AG08396 (cell line): ENCODE results near the gene TBC1D2B.

ENCODE experiments used
- DNase-seq: peaks from one replicate; pipeline ENCODE4 v3.0.0; 2012; ENCODE audit warnings: low spot score, mixed read lengths

The TBC1D2B gene

DNA sequence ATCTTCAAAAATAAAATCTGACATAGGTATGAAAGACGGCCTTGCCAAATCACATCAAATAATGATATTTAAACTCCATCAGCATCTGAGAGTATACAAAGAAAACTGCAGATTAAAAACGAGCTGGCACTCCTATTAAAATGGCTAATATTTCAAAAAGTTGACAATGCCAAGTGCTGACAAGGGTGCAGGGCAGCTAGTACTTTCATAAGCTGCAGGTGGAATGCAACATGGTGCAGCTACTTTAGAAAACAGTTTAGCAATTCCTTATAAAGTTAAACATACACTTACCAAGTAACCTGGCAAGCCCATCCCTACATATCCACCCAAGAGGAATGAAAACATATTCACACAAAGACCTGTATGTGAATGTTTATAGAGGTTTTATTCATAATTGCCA is 23.0 kb downstream of the TBC1D2B start:
- no peak for DNase-seq

DNA sequence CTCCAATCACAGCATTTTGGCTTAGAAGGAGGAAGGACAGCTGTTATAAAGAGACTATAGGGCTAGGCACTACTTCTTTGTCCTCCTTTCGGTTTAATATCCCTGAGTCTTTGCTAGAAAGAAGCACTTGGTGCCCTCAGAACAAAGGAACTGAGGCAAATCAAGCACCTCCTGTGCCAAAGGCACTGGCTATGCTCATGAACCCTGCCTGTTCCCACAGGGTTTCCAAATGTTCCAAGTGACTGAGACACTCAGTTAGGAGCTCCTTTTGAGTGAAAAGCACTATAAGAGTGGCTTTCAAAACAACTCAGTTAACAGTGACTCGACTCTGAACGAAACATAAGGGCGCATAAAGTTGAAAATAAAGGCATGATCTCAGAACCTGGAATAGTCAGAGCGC is 25.0 kb downstream of the TBC1D2B start:
- DNase-seq: no peak

DNA sequence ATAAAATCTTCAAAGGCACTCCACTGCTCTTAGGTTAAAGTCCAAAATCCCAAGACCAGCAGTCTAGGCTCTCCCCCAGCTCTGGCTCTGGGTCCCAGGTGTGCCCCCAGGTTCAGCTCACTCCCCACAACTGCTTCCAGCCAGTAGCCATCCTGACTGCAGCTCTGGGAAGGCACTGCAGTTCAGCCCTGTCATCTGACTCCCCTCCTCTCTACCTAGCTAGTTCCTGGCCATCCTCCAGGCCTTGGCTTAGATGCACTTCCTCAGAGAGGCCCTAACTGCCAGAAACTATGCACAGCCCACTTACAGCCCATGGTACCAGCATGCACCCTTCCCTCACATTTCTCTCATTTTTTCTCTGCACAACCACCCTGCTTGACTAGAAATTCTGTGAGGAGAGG is 25.5 kb downstream of the TBC1D2B start:
- no peak for DNase-seq

DNA sequence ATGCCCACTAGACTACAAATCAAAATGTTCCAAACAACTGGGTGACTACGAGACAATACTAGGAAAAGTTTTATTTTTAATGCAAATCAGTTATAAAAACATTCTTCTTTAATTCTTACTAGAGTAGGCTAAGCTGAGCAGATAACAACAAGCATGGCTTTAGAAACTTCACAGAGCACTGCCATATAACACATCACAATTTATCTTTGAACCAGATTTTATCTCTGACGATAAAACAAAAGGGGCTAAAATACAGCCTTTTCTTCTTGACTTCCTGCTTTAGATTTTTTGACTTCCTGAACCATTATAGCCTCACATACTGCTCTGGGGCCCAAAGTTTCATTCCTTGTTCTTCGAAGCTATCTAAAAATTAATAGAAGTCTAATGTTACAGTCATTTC is 25.9 kb downstream of the TBC1D2B start:
- no peak for DNase-seq

DNA sequence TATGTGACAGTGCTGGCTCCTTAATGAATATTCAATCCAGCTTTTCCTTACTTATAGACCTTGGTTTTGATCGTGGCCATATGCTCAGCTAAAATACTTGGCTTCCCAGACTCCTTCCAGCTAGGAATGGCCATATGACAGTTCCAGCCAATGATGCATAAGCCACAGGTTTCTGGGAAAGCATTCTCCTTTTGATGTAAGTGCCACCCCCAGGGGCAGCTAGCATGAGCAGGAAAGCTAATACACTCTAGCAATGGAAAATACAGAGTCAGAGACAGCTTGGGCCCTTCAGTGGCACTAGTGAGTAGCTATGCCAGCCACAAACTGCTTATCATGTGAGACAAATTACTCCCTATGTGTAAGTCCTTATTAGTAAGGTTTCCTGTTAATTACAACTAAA is 26.7 kb downstream of the TBC1D2B start:
- DNase-seq: no peak

DNA sequence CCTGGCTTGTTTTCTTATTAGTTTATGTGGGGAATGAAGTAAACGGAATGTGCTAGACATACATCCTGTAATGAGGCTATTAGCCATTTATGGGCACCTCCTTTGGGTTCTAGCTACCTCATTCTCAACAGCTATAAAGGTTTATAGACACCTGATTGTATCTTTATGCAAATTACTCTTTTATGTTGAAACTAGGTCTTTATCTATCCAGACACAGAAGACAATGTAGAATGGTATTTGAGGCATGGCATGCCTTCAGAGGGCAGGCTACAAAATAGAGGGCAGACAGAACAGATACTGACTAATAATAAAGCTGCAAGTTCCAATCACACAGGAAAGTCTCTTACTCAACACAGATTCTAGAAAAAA is 27.1 kb downstream of the TBC1D2B start:
- DNase-seq: no peak

DNA sequence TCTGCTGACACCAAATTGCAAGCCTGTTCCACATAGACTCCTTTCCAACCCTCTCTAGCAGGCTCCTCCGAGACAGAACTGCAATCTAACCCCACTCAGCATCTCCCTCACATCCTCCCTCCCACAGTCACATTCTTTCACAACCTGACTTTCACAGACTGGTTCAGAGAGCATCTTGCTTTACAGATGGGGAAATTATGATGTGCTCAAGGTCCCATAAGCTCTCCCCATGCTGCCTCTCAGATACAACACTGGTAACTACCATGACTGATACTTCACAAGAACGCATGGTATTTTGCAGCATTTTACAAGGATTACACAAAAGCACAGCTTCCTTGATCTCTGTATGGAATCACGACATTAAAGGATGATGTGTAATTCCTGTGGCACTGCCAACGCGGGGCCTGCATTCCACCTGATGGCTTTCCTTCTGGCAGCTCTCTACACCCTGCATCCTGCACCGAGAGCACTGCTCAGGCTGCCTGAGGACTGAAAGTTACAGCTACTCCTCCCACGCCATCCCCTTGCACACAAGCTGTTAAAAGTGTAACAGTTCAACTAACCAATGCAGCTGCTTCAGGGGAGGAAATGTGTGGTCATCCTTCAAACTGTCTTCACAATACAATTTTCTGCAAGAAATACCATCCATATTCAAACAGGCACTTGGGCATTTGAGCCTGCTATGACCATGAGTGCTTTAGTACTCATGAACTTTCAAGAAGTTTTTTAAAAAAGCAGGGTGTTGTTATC is 27.6 kb downstream of the TBC1D2B start:
- peak; percentile 56 for DNase-seq

DNA sequence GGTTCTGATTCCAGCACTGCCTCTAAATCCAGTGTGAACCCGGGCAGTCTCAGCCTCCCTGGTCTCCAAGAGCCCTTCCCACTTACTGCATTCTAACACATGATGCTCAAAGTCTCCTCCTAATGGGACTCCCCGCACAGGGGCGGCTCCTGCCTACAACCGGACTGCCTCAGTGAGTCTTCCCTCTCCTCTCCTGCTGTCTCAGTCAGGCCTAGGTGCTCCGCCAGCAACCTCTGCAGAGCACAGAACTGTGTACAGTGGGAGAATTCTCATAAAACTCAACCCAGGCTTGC is 28.9 kb downstream of the TBC1D2B start:
- DNase-seq: no peak

DNA sequence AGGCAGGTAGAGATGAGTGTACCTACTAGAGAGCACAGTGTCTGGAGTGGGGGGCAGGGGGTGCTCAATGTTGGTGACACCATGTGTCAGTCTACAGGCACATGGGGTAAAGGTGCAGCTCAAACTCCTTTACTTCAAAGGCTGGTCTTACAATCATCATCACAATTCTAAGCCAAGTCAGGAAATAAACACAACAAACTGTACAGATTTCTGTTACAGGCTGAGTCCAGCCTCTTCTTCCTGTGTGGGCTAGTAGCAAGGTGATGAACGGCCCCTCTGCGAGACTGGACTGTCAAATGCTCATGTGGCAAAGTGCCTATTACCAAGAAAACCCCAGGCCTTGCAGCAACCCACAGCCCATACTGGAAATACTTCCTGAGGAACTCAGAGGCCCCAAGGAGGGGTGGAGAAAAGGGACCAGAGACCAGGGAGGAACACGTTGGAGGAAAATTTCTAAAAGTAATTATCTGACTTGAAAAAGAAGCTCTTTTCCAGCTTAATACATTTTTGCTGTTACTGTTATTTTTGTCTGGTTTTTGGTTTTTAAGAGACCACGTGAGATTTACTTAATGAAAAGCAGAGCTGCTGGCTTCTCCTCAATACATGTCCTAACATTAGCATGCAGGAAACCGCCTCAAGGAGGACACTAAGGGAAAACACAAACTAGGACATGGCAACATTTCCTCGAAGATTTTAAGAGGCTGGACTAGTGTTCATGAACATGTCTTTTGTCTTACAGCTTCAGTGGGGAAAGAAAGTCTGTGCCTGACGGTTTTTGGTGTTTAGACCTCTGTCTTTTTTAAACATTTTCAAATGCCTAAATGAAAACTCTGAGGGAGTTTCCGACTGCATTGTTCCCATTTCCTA is 29.5 kb downstream of the TBC1D2B start:
- DNase-seq: no peak

DNA sequence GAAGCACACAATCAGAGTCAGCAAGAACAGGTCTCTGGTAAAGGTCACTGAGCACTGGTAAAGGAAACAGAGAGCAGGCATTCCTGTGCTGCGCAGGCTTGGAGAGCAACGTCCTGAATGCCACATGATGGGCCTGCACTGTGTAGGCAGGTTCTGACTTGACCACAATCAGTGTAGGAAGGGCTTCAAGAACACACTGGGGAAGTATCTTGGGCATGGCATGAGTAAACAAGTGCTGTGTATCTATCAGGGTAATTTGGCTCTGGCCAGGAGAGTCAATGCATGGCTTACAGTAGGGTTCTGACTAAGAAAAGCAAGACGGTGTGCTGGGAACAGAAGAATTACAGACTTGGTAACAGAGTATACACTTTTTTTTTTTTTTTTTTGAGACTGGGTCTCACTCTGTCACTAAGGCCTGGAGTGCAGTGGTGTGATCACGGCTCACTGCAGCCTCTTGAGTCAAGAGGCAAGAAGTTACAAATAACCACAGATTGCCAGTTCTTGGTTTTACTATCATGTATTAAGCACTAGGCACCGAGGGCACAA is 30.6 kb downstream of the TBC1D2B start:
- DNase-seq: no peak

DNA sequence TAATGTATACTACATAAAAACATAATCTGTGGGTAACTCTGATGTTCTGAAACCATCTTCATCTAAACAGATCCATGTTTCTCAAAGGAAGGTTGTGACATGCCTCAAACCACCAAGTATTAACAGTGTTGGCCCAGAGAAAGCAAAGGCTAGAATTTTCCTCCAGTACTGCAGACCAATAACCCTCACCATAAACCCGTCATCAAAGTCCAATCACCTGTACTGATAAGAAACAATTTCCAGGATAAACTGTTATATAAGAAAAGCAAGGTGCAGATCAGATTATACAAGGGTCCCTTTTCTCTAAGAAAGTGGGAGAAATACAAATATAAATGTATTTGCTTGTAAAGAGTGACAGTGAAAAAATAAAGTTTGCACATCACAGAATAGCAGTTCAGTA is 32.3 kb downstream of the TBC1D2B start:
- no peak for DNase-seq

DNA sequence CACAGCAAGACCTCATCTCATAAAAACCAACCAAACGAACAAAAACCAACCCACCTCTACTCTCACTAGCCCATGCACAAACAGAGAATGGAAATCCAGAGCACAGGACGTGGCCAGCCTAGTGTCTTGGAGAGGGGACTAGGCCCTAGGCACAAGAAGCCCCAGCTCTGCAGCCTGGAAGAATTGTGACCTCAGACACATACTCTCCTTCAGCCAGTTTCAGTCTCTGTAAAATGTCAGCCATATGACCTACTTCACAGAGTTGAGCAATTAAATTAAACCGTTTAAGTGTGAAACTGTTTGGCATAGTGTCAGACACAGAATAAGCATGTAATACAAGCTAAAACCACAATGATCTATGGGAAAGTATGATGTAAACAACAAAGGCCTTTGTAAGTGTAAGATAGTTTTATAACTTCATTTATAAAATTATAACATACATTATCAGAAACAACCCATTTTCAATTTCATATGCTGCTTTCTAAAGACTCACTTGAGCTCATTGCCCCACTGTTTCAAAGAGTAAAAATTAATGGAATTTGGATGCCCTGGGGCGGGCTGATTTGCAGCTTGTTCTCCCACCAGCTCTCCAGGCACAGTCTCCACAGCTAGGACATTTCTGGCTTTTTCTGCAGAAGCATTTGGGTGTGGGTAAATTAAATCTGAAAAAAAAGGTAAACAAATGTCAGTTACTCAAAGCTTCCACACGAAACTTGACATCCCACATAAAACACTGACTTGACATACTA is 32.9 kb downstream of the TBC1D2B start:
- DNase-seq: no peak

DNA sequence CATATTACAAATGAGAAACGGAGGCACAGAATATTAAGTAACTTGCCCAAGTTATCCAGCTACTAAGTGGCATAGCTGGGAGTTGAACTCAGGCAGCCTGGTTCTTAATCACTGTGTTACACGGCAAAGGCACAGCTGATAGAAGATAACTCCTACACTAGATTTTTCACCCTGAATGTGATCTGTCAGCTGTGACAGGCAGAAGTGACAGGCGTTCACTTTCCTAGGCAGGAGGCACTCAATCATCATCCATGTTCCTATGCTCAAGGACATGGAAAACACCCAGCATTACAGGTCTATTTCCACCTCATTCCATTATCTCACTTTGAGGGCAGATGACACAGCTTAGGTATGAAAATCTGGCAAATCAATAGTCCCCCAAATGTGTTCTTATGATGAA is 35.6 kb downstream of the TBC1D2B start:
- DNase-seq: no peak

DNA sequence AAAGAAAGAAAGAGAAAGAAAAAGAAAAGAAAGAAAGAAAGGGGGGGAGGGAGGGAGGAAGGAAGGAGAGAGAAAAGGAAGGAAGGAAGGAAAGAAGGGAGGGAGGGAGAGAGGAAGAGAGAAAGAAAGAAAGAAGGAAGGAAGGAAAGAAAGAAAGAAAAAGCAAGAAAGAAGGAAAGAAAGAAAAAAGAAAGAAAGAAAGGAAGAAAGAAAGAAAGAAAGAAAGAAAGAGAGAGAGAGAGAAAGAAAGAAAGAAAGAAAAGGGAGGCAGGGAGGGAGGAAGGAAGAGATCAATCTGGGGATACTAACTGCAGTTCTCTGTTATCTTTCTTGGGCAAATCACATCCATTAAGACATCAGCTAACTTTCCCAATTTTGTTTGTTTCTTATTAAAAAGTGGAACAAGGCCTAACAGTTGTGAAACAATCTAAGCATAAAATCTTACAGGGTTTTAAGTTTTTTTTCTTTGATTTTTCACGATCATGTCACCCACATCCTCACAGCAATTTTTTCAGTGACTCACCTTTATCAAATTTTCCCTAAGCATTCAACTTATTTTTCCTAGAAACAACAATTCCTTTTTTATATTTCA is 36.8 kb downstream of the TBC1D2B start:
- DNase-seq: no peak

DNA sequence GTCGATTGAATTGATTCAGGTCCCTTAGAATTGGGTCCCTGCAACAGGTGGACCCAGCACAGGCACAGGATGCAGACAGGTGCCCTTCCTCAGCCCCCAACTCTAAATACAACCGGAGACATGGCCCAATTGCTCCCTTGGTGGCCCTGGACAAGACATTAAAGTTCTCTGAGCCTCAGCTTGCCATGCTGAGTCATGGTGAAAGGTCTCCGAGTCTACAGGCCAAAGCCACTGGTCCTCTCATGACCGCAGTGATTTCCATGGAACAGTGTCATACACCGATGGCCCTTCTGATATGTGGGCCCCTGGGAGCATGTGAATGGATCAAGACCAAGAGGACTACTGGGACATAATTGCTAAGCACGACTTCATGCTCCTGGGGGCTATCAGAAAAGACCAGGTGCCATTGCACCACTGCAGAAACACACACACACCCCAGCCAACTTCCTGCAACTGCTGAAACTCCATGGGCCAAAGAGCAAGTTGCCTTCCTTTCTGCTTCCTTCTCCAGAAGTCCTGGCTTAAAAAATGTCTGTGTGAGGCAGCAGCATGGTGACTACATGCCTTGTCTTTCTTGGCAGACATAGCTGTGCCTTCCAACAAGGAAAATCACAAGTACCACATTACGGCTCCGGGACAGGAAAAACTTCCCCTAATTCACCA is 38.8 kb downstream of the TBC1D2B start:
- no peak for DNase-seq

DNA sequence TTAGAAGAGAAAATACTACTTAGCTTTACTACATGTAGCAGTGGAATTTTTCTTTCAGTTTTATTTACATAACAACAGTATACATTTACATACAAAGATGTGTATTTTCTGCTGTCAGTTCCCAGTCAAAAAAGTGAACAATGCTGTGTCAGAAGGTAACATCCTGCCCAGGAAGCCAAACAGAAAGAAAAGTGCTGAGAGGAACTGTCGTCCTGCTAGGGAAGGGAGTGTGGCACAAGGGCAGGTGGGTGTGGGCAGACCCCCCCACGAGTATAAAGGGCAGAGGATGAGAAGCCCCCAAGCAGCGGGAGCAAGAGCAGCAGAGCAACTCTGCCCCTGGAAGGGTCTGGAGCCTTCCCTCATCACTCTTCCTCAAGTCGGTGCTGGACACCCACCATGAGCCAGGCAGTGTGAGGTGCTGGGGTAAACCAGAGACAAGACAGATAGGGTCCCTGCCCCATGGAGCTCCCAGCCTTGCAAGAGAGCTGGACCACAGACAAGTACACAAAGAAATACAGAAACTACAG is 39.7 kb downstream of the TBC1D2B start:
- no peak for DNase-seq

DNA sequence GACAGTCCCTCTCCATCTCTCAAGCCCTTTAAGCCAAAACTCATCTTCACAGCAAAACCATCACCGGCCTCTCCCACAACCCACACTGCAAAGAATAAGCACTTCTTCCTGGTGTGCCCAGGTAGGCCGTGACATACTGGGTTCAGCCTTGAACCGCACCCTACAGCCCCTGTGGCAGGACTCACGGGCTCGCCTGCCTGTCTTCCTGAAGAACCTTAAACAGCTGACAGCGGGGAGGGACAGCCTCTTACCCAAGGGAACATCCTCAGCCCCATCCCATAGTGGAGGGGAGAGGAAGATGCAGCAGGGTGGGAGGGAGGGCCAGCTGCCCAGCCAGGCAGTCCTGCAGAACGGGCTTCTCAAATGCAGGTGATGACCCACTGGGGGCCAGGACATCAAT is 40.2 kb downstream of the TBC1D2B start:
- no peak for DNase-seq

DNA sequence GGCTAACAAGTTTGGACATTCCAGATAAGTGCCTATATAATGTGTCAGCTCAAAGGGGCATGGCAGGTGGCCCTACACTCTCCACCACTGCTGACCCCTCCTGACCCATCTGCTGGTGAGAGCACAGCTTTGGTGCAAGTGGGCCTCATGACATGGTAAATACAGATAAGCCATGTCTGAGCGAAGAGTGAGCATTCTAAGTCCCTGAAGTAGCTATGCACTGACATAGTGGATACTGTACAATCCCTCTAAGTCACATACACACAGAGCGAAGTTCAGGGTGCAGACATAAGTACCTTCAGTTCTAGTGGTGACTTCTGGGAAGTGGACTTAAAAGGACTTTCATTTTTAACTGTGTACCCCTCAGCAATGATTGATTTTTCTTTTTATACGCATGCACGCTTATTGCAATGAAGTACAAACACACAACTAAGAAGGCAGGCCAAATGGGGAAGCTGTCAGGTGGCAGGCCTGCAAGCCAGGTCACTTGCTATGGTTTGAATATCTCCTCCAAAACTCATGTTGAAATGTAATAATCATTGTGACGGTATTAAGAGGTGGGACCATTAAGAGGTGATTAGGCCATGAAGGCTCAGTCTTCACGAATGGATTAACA is 41.5 kb downstream of the TBC1D2B start:
- no peak for DNase-seq

DNA sequence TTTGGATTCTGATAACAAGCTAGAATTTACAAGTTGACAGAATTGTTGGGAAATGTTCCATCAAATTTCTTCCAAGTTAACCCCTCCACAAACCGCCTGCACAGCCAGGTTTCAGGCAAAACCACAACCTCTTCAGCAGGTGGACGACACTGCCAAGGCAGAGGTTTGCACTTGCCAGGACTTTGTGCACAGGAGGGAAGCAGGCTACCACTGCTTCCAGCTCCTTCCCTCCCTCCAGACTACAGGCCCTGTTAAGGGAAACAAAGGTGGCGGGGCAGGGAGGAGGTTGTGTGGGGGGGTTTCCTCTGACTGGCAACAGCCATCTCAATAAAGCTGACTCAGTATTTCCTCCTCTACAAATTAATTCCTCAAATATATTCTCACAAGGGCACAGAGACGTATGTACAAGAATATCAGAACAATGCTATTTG is 42.2 kb downstream of the TBC1D2B start:
- no peak for DNase-seq

DNA sequence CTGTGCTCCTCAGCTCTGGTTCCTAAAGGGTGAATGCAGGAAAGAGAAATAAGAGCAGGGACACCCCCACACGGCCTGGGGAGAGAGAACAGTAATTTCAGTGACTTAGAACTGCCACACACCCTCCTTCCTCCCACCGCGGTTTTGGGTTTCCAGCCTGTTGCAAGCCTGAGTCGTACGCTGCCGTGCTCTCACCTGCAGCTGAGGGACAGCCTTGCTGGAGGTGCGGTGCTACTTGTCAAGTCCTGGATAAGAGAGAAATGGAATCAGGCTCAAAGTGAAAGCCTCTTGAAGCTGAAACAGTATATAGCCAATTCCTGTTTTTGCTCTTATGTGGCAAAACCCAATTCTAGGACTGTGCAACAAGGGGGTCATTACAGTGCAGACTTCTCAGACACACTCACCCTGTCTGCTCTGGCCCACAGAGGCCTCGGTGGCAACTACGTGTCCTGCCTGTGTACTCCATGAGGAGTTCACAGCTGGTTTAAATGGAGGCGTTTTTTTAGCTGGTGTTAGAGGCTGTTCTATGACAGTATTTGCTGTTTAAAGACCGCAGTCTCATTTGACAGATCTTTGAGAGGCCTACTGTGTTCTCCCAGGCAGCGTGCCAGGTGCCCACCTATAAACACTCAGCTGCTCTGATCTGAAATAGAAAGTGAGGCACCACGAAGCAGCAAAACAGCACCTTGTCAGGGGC is 42.9 kb downstream of the TBC1D2B start:
- no peak for DNase-seq
